HEK293 (cell line): ENCODE data around the gene KLHL22.

Source experiments
- CTCF ChIA-PET: fragments of 350-600 bp; formaldehyde crosslinking; extraction: SDS; loops from one replicate; lab custom pipeline; 2021; ENCODE audit warnings: antibody characterized with exemption; lab: Yijun Ruan, JAX
- POLR2A ChIA-PET: fragments of 300-600 bp; formaldehyde crosslinking; extraction: SDS; loops from one replicate; lab custom pipeline; 2020; ENCODE audit warnings: antibody characterized with exemption, inconsistent platforms; lab: Yijun Ruan, JAX
- H3K27ac ChIP-seq: fragments of 200-500 bp; sonication (Bioruptor generic); 2 replicates; pipeline ENCODE4 v1.5.1; 2014; ENCODE audit warnings: low read depth, low read length, control low read depth, inconsistent platforms; ENCODE audit errors: extremely low read depth
- H3K36me3 ChIP-seq, 2 experiments: fragments of 200-500 bp in 1 of 2; sonication (Bioruptor generic) in 1 of 2; 1 replicate in 1 of 2; 2 replicates in 1 of 2; pipeline ENCODE4 v1.5.1; 2014 to 2017; ENCODE audit warnings: inconsistent platforms in 2 of 2, low read length in 2 of 2; ENCODE audit not compliant: control insufficient read depth in 2 of 2, insufficient read depth in 1 of 2
- H3K4me1 ChIP-seq: fragments of 200-500 bp; sonication (Bioruptor generic); 2 replicates; pipeline ENCODE4 v1.5.1; 2014; ENCODE audit warnings: mild to moderate bottlenecking, low read length, inconsistent platforms; ENCODE audit not compliant: control insufficient read depth, insufficient read depth
- H3K4me3 ChIP-seq: 2 replicates; pipeline ENCODE4 v1.5.1; 2011; ENCODE audit warnings: low read depth, mild to moderate bottlenecking, control low read depth, low read length, moderate library complexity
- H3K9me3 ChIP-seq: fragments of 200-500 bp; sonication (Bioruptor generic); 2 replicates; pipeline ENCODE4 v1.5.1; 2014; ENCODE audit warnings: low read depth, low read length, inconsistent platforms; ENCODE audit not compliant: control insufficient read depth, insufficient read depth
- CTCF ChIP-seq: fragments of 450-650 bp; formaldehyde crosslinking; IDR thresholded peaks from 2 replicates; pipeline ENCODE4 v1.5.1; 2016; ENCODE audit warnings: missing biosample characterization, missing genetic modification characterization
- EGR2 ChIP-seq: fragments of 450-650 bp; formaldehyde crosslinking; IDR thresholded peaks from 2 replicates; pipeline ENCODE4 v1.5.1; 2016; ENCODE audit warnings: low read depth, missing biosample characterization, missing genetic modification characterization
- YY1 ChIP-seq: fragments of 450-650 bp; formaldehyde crosslinking; IDR thresholded peaks from 2 replicates; pipeline ENCODE4 v1.5.1; 2018; ENCODE audit warnings: missing biosample characterization, missing genetic modification characterization
- YY2 ChIP-seq: fragments of 450-650 bp; formaldehyde crosslinking; IDR thresholded peaks from 2 replicates; pipeline ENCODE4 v1.5.1; 2016; ENCODE audit warnings: missing biosample characterization, missing genetic modification characterization
- ZBTB17 ChIP-seq: fragments of 450-650 bp; formaldehyde crosslinking; IDR thresholded peaks from 2 replicates; pipeline ENCODE4 v1.5.1; 2016; ENCODE audit warnings: missing biosample characterization, missing genetic modification characterization
- ZBTB20 ChIP-seq: fragments of 450-650 bp; formaldehyde crosslinking; IDR thresholded peaks from 2 replicates; pipeline ENCODE4 v1.5.1; 2016; ENCODE audit warnings: missing biosample characterization, missing genetic modification characterization
- ZFP37 ChIP-seq: fragments of 450-650 bp; formaldehyde crosslinking; IDR thresholded peaks from 2 replicates; pipeline ENCODE4 v1.5.1; 2016; ENCODE audit warnings: missing biosample characterization, missing genetic modification characterization
- ZNF157 ChIP-seq: fragments of 450-650 bp; formaldehyde crosslinking; IDR thresholded peaks from 2 replicates; pipeline ENCODE4 v1.5.1; 2016; ENCODE audit warnings: missing biosample characterization, missing genetic modification characterization
- ZNF175 ChIP-seq: fragments of 450-650 bp; formaldehyde crosslinking; IDR thresholded peaks from 2 replicates; pipeline ENCODE4 v1.5.1; 2016; ENCODE audit warnings: missing biosample characterization, missing genetic modification characterization
- ZNF26 ChIP-seq: fragments of 450-650 bp; formaldehyde crosslinking; IDR thresholded peaks from 2 replicates; pipeline ENCODE4 v1.5.1; 2016; ENCODE audit warnings: missing biosample characterization, missing genetic modification characterization
- ZNF266 ChIP-seq: fragments of 450-650 bp; formaldehyde crosslinking; IDR thresholded peaks from 2 replicates; pipeline ENCODE4 v1.5.1; 2016; ENCODE audit warnings: missing biosample characterization, missing genetic modification characterization, low read depth
- ZNF341 ChIP-seq: fragments of 450-650 bp; formaldehyde crosslinking; IDR thresholded peaks from 2 replicates; pipeline ENCODE4; 2016; ENCODE audit warnings: low read depth, missing biosample characterization, missing genetic modification characterization
- ZNF404 ChIP-seq: fragments of 450-650 bp; formaldehyde crosslinking; IDR thresholded peaks from 2 replicates; pipeline ENCODE4 v1.5.1; 2017; ENCODE audit warnings: missing biosample characterization, missing genetic modification characterization
- ZNF518A ChIP-seq: fragments of 450-650 bp; formaldehyde crosslinking; conservative IDR thresholded peaks from 2 replicates; pipeline ENCODE4 v1.5.1; 2016; ENCODE audit warnings: low read depth, missing biosample characterization, missing genetic modification characterization
- ZNF521 ChIP-seq: fragments of 450-650 bp; formaldehyde crosslinking; IDR thresholded peaks from 2 replicates; pipeline ENCODE4 v1.5.1; 2017; ENCODE audit warnings: missing biosample characterization, mild to moderate bottlenecking, missing genetic modification characterization
- ZNF596 ChIP-seq: fragments of 450-650 bp; IDR thresholded peaks from 2 replicates; pipeline ENCODE4 v1.5.0; 2018; ENCODE audit warnings: missing biosample characterization, mild to moderate bottlenecking, missing genetic modification characterization, moderate library complexity
- ZNF624 ChIP-seq: fragments of 450-650 bp; formaldehyde crosslinking; IDR thresholded peaks from 2 replicates; pipeline ENCODE4 v1.5.1; 2017; ENCODE audit warnings: missing biosample characterization, missing genetic modification characterization
- ZNF677 ChIP-seq: fragments of 450-650 bp; IDR thresholded peaks from 2 replicates; pipeline ENCODE4 v1.5.0; 2018; ENCODE audit warnings: missing biosample characterization, mild to moderate bottlenecking, missing genetic modification characterization, moderate library complexity
- ZNF701 ChIP-seq: fragments of 450-650 bp; formaldehyde crosslinking; IDR thresholded peaks from 2 replicates; pipeline ENCODE4 v1.5.1; 2016; ENCODE audit warnings: missing biosample characterization, missing genetic modification characterization
- ZSCAN18 ChIP-seq: fragments of 450-650 bp; formaldehyde crosslinking; IDR thresholded peaks from 2 replicates; pipeline ENCODE4 v1.5.1; 2016; ENCODE audit warnings: missing biosample characterization, missing genetic modification characterization
- ZSCAN23 ChIP-seq: fragments of 450-650 bp; formaldehyde crosslinking; IDR thresholded peaks from 2 replicates; pipeline ENCODE4 v1.5.1; 2016; ENCODE audit warnings: missing biosample characterization, missing genetic modification characterization
- ZSCAN4 ChIP-seq: fragments of 450-650 bp; formaldehyde crosslinking; IDR thresholded peaks from 2 replicates; pipeline ENCODE4 v1.5.1; 2017; ENCODE audit warnings: missing biosample characterization, missing genetic modification characterization

Gene KLHL22

GRCh38 chr22:20458530-20459151 lies 37.0 kb downstream of the KLHL22 start:
- no peaks in the 10 kb centered on the region for H3K4me1 ChIP-seq
- no peak overlapping the region for H3K27ac ChIP-seq
- H3K36me3 ChIP-seq, result peaks cover 0 to 79% of the 10 kb centered on the region in 2 experiments; a peak in 2 of 3 replicates
- TF ChIP-seq ZBTB17 (tag by site-specific recombination), result 0 out of 2 replicates have a peak, but pooled peaks have one; percentile 24
- TF ChIP-seq ZSCAN18 (tag by site-specific recombination), result no peak
- H3K9me3 ChIP-seq, result no peaks in the 10 kb centered on the region
- POLR2A ChIA-PET, result interaction anchor here (0.7 kb wide), 1 partner anchor 299 kb away, joined by 7 read pairs; no protein-coding TSS in a partner anchor
- no peak overlapping the region for H3K4me3 ChIP-seq
- CTCF ChIA-PET, result interaction anchor here (0.7 to 3.1 kb wide), 2 partner anchors 41 to 377 kb away, joined by 3 to 24 read pairs; no protein-coding TSS in a partner anchor

- H3K9me3 ChIP-seq, result no peaks in the 10 kb centered on the region
- no peak for TF ChIP-seq ZNF175 (tag by site-specific recombination)
- TF ChIP-seq EGR2 (tag by site-specific recombination), result no peak
- TF ChIP-seq ZBTB20, result no peak
- TF ChIP-seq ZNF341 (tag by site-specific recombination), result no peak
- no peak for TF ChIP-seq ZNF157
- TF ChIP-seq ZNF701, result no peak
- no peak for TF ChIP-seq ZNF26 (tag by site-specific recombination)
- no peak for TF ChIP-seq ZFP37
- no peak for TF ChIP-seq ZNF521 (tag by site-specific recombination)
- TF ChIP-seq CTCF (tag by site-specific recombination), result no peak
- TF ChIP-seq ZSCAN4 (tag by site-specific recombination), result no peak
- TF ChIP-seq YY2 (tag by site-specific recombination), result no peak
- TF ChIP-seq YY1, result no peak
- no peak for TF ChIP-seq ZNF677 (tag by site-specific recombination)
- TF ChIP-seq ZNF624 (tag by site-specific recombination), result no peak
- TF ChIP-seq ZNF266 (tag by site-specific recombination), result no peak
- TF ChIP-seq ZNF596 (tag by site-specific recombination), result no peak
- no peak for TF ChIP-seq ZNF404 (tag by site-specific recombination)
- TF ChIP-seq ZNF518A (tag by site-specific recombination), result no peak
- no peak for TF ChIP-seq ZSCAN23
- TF ChIP-seq, all 188 proteins: peak for 0
- POLR2A ChIA-PET, result interaction anchor here (0.7 kb wide), 1 partner anchor 298 kb away, joined by 7 read pairs; no protein-coding TSS in a partner anchor
- H3K27ac ChIP-seq, result no peak overlapping the region
- H3K4me3 ChIP-seq, result no peak overlapping the region
- H3K4me1 ChIP-seq, result no peaks in the 10 kb centered on the region
- H3K36me3 ChIP-seq, result peaks cover 0 to 75% of the 10 kb centered on the region in 2 experiments; a peak in 2 of 3 replicates
- CTCF ChIA-PET, result interaction anchor here (0.7 to 10.0 kb wide), 9 partner anchors 13 to 378 kb away, joined by 3 to 133 read pairs (median 4); no protein-coding TSS in a partner anchor
These were observed 37.9 kb downstream of the KLHL22 start for GRCh38 chr22:20457506-20458240.
